Vagina (tissue), 2 donors: ENCODE data around the gene COX4I2. TPM values are rescaled to one million over a fixed set of nuclear protein-coding genes. Genes with fewer than 3 reads are reported as not detected.

Experiments used
- DNase-seq, 2 donors: peaks; one replicate each; pipeline ENCODE4 v3.0.0-alpha.2; 2017; ENCODE audit errors: extremely low spot score in 2 of 2
- H3K27ac ChIP-seq: fragments of 200-600 bp; sonication (generic); one replicate; pipeline ENCODE4 v1.5.1; 2019
- H3K27me3 ChIP-seq: fragments of 200-600 bp; sonication (generic); one replicate; pipeline ENCODE4 v1.5.1; 2019
- H3K36me3 ChIP-seq, 2 donors: fragments of 200-600 bp; sonication (generic); one replicate each; pipeline ENCODE4 v1.5.1; 2017 to 2019
- H3K4me1 ChIP-seq: fragments of 200-600 bp; sonication (generic); one replicate; pipeline ENCODE4 v1.5.1; 2019
- H3K4me3 ChIP-seq, 2 donors: fragments of 200-600 bp; sonication (generic); 1 replicate in 1 of 2; 2 replicates in 1 of 2; pipeline ENCODE4 v1.5.1; 2016 to 2019
- H3K9me3 ChIP-seq: fragments of 200-600 bp; sonication (generic); one replicate; pipeline ENCODE4 v1.5.1; 2019
- POLR2A ChIP-seq, 2 donors: fragments of 450-650 bp; IDR thresholded peaks; one replicate each; pipeline ENCODE4 v1.6.1; 2017; ENCODE audit warnings: antibody characterized with exemption in 2 of 2, mild to moderate bottlenecking in 2 of 2, moderate library complexity in 2 of 2
- POLR2AphosphoS5 ChIP-seq, 2 donors: sonication (generic); formaldehyde crosslinking; IDR thresholded peaks; one replicate each; pipeline ENCODE4 v1.9.0; 2017; ENCODE audit warnings: antibody characterized with exemption in 2 of 2, mild to moderate bottlenecking in 2 of 2, low read depth in 1 of 2; ENCODE audit not compliant: insufficient read depth in 1 of 2
- intact Hi-C: fragments of 100-400 bp; cut with DNase I; formaldehyde crosslinking; loops from one replicate; pipeline ENCODE4 v1.15.1; 2023
- total RNA-seq: library from RNA; depleted of rRNA; stranded (reverse); fragments of >200 nt; gene quantifications from one replicate; pipeline ENCODE4 v1.2.3, GENCODE V29; 2016
- TF ChIP-seq, protein P1 (sequence below), 3 experiments: fragments of 450-650 bp in 2 of 3; fragments of 200-600 bp in 1 of 3; sonication (generic) in 1 of 3; IDR thresholded peaks; one replicate each; pipeline ENCODE4 v1.5.1; 2017 to 2019; ENCODE audit warnings: antibody characterized with exemption in 3 of 3, mild to moderate bottlenecking in 2 of 3, moderate library complexity in 2 of 3

Gene COX4I2
- total RNA-seq, 1 donor from 2014 or later = 2.5 TPM

DNA sequence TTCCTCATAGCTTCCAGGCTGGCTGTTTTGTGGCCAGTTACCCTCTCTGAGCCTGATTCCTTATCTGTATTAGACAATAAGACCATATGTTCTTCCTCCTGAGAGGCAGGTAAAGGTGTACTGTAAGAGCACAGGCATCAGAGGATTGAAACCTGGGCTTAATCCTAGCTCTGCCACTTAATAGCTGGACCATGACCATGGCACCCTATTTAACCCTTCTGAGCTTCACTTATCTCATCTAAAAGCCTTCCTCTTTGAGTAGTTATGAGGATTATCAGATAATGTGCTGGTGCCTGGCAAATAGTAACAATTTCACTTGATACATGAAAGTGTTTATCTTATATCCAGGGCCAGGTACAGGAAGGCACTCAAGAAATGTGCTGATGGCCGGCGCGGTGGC lies 50.1 kb downstream of the COX4I2 start:
- TF ChIP-seq, protein P1, sequence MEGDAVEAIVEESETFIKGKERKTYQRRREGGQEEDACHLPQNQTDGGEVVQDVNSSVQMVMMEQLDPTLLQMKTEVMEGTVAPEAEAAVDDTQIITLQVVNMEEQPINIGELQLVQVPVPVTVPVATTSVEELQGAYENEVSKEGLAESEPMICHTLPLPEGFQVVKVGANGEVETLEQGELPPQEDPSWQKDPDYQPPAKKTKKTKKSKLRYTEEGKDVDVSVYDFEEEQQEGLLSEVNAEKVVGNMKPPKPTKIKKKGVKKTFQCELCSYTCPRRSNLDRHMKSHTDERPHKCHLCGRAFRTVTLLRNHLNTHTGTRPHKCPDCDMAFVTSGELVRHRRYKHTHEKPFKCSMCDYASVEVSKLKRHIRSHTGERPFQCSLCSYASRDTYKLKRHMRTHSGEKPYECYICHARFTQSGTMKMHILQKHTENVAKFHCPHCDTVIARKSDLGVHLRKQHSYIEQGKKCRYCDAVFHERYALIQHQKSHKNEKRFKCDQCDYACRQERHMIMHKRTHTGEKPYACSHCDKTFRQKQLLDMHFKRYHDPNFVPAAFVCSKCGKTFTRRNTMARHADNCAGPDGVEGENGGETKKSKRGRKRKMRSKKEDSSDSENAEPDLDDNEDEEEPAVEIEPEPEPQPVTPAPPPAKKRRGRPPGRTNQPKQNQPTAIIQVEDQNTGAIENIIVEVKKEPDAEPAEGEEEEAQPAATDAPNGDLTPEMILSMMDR (IDR thresholded peaks at IDR 0.05) = no peak
- TF ChIP-seq POLR2A (IDR thresholded peaks at IDR 0.05) (no peak), POLR2AphosphoS5 (IDR thresholded peaks at IDR 0.05; ENCODE audit: insufficient read depth in 1 of 2, low read depth in 1 of 2) (no peak)
- Histone ChIP-seq H3K4me3 (no peak overlapping the region), H3K9me3 (no peaks in the 10 kb centered on the region), H3K27ac (no peak overlapping the region), H3K4me1 (peaks cover 10% of the 10 kb centered on the region), H3K36me3 (peaks cover 0 to 6% of the 10 kb centered on the region in 2 donors), H3K27me3 (no peaks in the 10 kb centered on the region)
- intact Hi-C loops = no loop called here
- no peak for DNase-seq

DNA sequence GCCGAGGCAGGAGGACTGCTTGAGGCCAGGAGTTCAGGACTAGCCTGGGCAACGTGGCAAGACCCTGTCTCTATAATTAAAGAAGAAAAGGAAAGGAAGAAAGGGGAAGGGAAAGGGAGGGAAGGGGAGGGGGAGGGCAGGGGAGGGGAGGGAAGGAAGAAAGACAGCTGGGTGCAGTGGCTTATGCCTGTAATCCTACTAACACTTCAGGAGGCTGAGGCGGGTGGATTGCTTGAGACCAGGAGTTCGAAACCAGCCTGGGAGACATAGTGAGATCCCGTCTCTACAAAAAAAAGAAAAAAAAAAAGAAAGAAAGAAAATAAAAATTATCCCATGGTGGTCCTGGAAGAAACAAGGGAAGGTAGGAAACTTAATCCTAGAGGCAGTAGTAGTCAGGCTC lies 51.4 kb downstream of the COX4I2 start:
- no peaks in the 10 kb centered on the region for H3K27me3 ChIP-seq
- H3K9me3 ChIP-seq = no peaks in the 10 kb centered on the region
- H3K4me1 ChIP-seq = peaks cover 16% of the 10 kb centered on the region
- no peak overlapping the region for H3K4me3 ChIP-seq
- no peak for TF ChIP-seq POLR2AphosphoS5 (IDR thresholded peaks at IDR 0.05; ENCODE audit: insufficient read depth in 1 of 2, low read depth in 1 of 2)
- TF ChIP-seq, protein P1 (IDR thresholded peaks at IDR 0.05) = no peak
- TF ChIP-seq POLR2A (IDR thresholded peaks at IDR 0.05) = no peak
- no peak overlapping the region for H3K27ac ChIP-seq
- DNase-seq = no peak
- peaks cover 0 to 6% of the 10 kb centered on the region in 2 donors for H3K36me3 ChIP-seq
- intact Hi-C loops = no loop called here

DNA sequence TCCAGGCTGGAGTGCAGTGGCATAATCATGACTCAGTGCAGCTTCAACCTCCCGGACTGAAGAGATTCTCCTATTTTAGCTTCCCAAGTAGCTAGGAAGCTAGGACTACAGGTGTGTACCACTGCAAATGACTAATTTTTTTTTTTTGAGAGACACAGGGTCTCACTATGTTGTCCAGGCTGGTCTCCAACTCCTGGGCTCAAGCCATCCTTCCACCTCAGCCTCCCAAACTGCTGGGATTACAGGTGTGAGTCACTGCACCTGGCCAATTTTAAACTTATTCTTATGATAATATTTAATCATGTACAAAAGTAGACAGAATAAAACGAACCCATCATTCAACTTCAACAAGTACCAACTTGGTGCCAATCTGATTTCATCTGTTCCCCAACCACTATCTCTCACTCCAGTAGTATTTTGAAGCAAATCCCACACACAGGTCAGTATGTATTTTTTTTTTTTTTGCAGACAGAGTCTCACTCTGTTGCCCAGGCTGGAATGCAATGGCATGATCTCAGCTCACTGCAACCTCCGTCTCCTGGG lies 52.5 kb downstream of the COX4I2 start:
- Histone ChIP-seq H3K4me3 (no peak overlapping the region), H3K36me3 (peaks cover 0 to 6% of the 10 kb centered on the region in 2 donors), H3K27ac (no peak overlapping the region), H3K9me3 (no peaks in the 10 kb centered on the region), H3K27me3 (no peaks in the 10 kb centered on the region), H3K4me1 (peaks cover 21% of the 10 kb centered on the region)
- no peak for DNase-seq
- intact Hi-C loops = no loop called here
- TF ChIP-seq POLR2AphosphoS5 (IDR thresholded peaks at IDR 0.05; ENCODE audit: insufficient read depth in 1 of 2, low read depth in 1 of 2) = no peak
- TF ChIP-seq, protein P1 (IDR thresholded peaks at IDR 0.05) = no peak
- TF ChIP-seq POLR2A (IDR thresholded peaks at IDR 0.05) = no peak

DNA sequence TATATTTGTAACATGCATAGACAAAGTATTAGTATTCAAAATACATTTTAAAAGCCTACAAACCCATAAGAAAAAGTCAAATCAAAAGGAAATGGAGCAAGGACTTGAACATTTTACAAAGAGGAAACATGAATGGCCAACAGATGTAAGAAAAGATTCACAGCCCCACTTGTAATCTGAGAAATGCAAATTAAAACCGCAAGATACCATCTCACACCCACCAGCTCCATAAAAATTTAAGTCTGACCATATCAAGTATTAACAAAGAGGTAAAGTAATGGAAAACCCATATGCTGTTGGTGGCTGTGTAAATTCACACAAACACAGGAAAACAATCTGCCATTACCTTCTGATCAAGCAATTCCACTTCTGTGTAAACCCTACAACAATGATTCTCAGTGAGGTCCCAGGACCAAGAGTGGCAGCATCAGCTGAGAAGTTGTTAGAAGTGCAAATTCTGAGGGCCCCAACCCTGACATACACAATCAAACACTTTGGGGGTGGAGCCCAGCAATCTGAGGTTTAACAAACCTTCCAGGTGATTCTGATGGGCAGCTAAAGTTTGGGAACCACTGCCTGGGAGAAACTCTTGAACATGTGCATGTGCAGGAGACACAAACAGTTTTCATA lies 54.0 kb downstream of the COX4I2 start:
- TF ChIP-seq POLR2AphosphoS5 (IDR thresholded peaks at IDR 0.05; ENCODE audit: insufficient read depth in 1 of 2, low read depth in 1 of 2) (no peak), POLR2A (IDR thresholded peaks at IDR 0.05) (no peak)
- TF ChIP-seq, protein P1 (IDR thresholded peaks at IDR 0.05) = no peak
- Histone ChIP-seq H3K36me3 (peaks cover 0 to 6% of the 10 kb centered on the region in 2 donors), H3K4me1 (peaks cover 30% of the 10 kb centered on the region), H3K27me3 (no peaks in the 10 kb centered on the region), H3K27ac (no peak overlapping the region), H3K4me3 (no peak overlapping the region), H3K9me3 (no peaks in the 10 kb centered on the region)
- intact Hi-C loops = no loop called here
- DNase-seq = no peak

DNA sequence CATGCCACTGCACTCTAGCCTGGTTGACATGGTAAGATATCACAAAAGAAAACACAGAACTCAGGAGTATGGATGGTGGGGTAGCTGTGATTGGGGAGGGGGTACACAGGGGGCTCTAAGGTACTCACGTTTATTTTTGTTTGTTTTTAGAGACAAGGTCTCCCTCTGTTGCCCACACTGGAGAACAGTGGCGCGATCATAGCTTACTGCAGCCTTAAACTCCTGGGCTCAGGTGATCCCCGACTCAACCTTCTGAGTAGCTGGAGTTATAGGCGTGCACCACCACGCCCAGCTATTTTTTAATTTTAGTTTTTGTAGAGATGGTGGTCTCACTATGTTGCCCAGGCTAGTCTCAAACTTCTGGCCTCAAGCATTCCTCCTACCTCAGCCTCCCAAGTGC lies 55.7 kb downstream of the COX4I2 start:
- Histone ChIP-seq H3K4me3 (no peak overlapping the region), H3K4me1 (peaks cover 36% of the 10 kb centered on the region), H3K9me3 (no peaks in the 10 kb centered on the region), H3K36me3 (peaks cover 0 to 1% of the 10 kb centered on the region in 2 donors), H3K27me3 (no peaks in the 10 kb centered on the region), H3K27ac (no peak overlapping the region)
- intact Hi-C loops = no loop called here
- TF ChIP-seq, protein P1 (IDR thresholded peaks at IDR 0.05) = no peak
- TF ChIP-seq POLR2AphosphoS5 (IDR thresholded peaks at IDR 0.05; ENCODE audit: insufficient read depth in 1 of 2, low read depth in 1 of 2) (no peak), POLR2A (IDR thresholded peaks at IDR 0.05) (no peak)
- DNase-seq = no peak
